Measurements from ENCODE around the gene FUT1. TPM values are rescaled to one million over a fixed set of nuclear protein-coding genes. Genes with fewer than 3 reads are reported as not detected.

FUT1 gene
- total and polyA plus RNA-seq, 9 of the 15 experiments (the other 6 are each of a cell fraction or from before 2014, with no cell fraction given) = 2.3 to 18.5 (median 8.8) TPM

- TF ChIP-seq TFE3 (CRISPR knock-in tag; IDR thresholded peaks at IDR 0.05) = no peak
- TF ChIP-seq ATF4 (CRISPR knock-in tag; IDR thresholded peaks at IDR 0.05) = no peak
- TF ChIP-seq MGA (IDR thresholded peaks at IDR 0.05) = no peak
- TF ChIP-seq NR2C2 (CRISPR knock-in tag; IDR thresholded peaks at IDR 0.05) = no peak
- peak; percentile 22; the same call in 1 of the 2 replicates for TF ChIP-seq NR2C2 (tag; IDR thresholded peaks at IDR 0.05)
- TF ChIP-seq FOXJ3 (CRISPR knock-in tag; IDR thresholded peaks at IDR 0.05) = no peak
- peak; percentile 65 for TF ChIP-seq TAL1 (IDR thresholded peaks at IDR 0.05)
- TF ChIP-seq TEAD1 (CRISPR knock-in tag; IDR thresholded peaks at IDR 0.05) = peak; percentile 65 to 86; a peak in 3 of 4 replicates
- TF ChIP-seq RNF2 (IDR thresholded peaks at IDR 0.05) = 0 out of 2 replicates have a peak, but pooled peaks have one; percentile 37
- TF ChIP-seq FOXP1 (CRISPR knock-in tag; IDR thresholded peaks at IDR 0.05) = no peak
- peak; percentile 61 to 84 for TF ChIP-seq KDM1A (IDR thresholded peaks at IDR 0.05)
- TF ChIP-seq ZBTB8A (IDR thresholded peaks at IDR 0.05; ENCODE audit: partially characterized antibody) = no peak
- TF ChIP-seq PKNOX1 (IDR thresholded peaks at IDR 0.05) = peak; percentile 64
Observed at GRCh38 chr19:48698046-48698445, 54.4 kb downstream of the FUT1 start (continued).

Data from K562 (cell line).